Stimulated activated CD4-positive, alpha-beta T cell treated with anti-CD3 and anti-CD28 coated beads, TNF-alpha, amount 100 ng/mL, for 1 hour (primary cell): ENCODE measurements around the gene CHPF.

Source experiments
- DNase-seq, 3 donors: peaks; one replicate each; pipeline ENCODE4 v3.0.0-alpha.2; 2020; ENCODE audit warnings: low read depth in 3 of 3, low spot score in 1 of 3

CHPF gene

DNA sequence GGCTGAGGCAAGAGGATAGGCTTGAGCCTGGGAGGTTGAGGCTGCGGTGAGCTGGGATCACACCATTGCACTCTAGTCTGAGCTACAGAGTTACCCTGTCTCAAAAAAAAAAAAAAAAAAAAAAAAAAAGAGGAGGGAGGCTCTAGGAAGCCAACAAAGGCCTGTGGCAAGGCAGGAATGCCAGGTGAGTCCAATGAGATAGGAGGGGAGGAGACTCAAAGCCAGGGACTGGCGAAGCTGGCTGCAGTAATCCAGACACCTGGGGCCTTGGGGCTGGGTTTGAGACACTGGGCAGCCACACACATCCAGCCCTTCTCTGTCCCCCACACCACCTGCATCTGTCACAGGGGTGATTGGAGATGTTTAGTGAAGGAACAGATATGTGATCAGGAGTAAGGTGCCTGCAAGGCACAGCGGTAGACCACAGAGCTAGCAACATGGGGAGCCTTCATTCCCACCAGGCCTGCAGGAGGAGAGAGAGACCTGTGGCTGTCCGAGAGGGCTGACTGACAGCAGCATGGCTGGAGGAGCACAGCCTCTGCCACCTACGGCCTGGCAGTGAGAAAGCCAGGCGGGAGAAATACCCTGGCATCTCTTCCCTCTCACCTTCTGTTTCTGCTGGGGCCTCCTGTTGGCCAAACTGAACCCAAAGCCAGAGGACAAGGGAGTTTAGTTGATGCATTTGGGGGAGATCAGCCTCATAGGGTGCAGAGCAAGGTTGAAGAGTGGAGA is 9.5 kb downstream of the CHPF start:
- DNase-seq, result no peak

DNA sequence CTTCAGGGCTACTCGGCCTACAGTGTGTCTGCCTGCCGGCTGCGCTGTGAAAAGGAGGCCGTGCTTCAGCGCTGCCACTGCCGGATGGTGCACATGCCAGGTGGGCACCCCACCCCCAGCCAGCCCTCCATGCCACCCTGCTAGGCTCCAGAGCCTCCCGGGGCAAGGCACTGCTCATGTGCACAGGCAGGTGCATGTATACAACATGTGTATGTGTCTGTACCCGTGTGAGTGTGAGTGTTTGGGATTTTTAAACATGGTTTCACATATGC is 11.3 kb downstream of the CHPF start:
- no peak for DNase-seq

DNA sequence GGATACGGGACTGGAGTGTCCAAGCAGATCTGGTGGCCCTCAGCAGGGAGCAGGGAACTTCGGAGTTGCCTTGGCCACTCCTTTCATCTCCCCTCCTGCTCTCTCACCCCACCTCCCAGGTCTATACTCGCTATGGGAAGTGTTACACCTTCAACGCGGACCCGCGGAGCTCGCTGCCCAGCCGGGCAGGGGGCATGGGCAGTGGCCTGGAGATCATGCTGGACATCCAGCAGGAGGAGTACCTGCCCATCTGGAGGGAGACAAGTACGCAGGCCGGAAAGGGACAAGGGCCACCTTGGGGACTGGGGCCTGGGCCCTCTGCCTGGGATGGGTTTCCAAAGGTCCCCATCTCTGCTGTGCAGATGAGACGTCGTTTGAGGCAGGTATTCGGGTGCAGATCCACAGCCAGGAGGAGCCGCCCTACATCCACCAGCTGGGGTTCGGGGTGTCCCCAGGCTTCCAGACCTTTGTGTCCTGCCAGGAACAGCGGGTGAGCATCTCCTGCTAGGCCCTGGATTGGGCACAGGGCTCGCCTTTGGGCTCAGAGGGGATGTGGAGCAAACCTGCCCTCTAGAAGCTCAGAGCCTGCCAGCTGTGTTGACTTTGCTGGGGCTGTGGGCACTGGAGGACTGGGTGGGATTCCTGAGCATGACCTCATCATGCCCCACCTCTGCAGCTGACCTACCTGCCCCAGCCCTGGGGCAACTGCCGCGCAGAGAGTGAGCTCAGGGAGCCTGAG is 11.8 kb downstream of the CHPF start:
- DNase-seq, result no peak

DNA sequence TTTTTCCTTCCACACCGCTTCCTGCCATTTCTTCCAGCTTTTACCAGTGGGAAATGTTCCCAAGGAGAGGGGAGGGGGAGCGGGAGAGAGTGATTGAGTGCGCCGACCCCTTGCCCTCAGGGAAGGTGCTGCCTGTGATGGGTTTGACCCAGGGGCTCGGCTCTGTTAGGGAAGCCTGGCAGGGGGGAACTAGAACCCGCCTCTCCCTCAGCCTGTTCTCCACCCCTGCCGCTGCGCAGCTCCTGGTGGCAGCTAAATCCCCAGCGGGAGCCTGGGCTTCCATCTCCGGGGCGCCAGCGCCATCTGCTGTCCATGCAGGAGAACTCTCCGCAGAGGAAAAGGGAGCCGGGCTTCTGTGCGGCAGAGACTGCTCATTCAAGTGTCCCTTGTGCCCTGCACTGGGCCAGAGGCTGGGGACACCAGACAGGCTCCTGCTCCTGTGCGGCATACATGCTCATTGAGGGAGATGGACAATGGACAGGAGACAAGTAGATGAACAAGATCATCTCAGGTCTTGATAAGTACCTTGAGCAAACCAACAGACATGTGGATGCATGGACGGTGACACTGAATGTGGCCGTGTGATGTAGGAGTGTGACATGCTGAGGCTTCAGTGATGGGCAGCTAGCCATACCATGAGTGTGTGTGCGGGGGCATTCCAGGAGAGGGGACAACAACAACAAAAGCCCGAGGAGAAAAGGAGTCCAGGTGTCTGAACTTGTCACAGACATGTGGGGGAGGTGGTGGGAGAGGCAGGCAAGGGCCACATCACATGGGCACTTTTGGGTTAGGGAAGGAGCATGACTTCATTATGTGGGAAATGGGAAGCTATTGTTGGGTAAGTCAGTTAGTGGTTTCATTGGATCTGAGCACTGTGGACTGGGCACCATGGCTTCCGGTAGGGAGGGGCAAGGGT is 13.3 kb downstream of the CHPF start:
- peak; percentile 64 to 81 (median 72) for DNase-seq

GRCh38 chr2:219527472-219527871 is 16.1 kb downstream of the CHPF start:
- DNase-seq, result no peak

DNA sequence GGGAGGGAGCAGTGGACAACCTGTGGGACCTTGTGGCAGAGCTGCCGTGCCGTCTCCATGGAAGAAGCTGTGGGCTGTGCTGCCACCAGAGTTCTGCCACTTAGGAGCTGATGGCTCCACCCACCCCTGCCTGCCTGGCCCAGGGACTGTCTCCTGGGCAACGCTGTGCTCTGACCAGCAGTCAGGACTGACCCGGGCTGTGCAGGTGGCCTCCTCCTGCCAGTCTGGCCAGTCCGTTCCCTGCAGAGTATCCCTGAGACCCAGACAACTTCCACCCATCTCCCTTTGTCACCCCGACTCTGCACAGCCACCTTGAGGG is 16.6 kb downstream of the CHPF start:
- no peak for DNase-seq

GRCh38 chr2:219526320-219527075 is 17.1 kb downstream of the CHPF start:
- DNase-seq, result no peak

DNA sequence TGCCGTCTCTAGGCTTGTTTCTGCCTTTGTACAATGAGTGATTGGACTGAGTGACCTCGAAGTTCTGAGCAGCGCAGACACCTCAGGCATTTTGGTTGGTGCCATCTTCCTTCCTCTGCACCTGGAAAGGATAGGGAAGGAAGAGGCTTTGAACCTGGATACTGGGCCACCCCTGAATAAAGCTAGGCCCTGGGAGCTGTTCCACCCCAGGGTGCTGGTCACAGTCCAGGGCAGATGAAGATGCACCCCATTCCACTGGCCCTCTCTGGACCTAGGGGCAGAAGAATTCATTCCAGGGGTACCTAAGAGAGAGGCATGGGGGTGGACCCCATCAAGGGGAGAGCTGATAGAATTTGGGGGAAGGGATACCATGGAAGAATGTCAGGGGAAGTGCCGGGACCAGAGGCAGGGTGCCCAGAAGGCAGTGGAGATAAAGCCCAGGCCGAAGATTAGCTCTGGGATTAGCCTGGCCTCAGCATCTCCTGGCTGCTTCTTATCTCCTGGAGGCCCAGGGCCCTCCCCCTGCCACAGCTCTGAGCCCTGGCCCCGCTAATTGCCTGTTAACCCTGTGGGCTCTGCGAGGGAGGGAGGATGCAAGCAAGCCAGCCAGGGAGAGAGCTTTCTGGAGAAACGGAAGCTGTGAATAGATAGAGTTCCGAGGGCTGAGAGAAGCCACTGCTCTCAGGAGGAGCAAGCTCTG is 17.9 kb downstream of the CHPF start:
- no peak for DNase-seq

DNA sequence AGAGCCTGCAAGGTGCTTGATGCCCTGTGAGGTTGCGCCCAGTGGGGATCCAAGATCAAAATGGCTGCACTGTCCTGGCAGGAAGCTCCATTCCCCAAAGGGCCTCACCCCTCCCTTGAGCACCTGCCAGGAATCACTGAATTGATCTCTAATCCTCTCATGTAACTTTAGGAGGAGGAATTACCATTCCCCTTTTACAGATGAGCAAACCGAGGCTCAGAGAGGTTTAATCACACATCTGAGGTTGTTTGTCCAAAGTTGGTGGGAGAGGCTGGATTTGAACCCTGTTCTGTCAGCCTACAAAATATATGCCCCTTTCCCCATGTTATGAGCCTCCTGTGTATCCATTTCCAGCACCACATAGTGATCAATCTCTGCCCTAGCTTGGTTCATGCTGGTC is 18.8 kb downstream of the CHPF start:
- no peak for DNase-seq

GRCh38 chr2:219523031-219523671 is 20.5 kb downstream of the CHPF start:
- DNase-seq, result no peak

- no peak for DNase-seq
Measured at GRCh38 chr2:219522111-219523030, 21.2 kb downstream of the CHPF start.

DNA sequence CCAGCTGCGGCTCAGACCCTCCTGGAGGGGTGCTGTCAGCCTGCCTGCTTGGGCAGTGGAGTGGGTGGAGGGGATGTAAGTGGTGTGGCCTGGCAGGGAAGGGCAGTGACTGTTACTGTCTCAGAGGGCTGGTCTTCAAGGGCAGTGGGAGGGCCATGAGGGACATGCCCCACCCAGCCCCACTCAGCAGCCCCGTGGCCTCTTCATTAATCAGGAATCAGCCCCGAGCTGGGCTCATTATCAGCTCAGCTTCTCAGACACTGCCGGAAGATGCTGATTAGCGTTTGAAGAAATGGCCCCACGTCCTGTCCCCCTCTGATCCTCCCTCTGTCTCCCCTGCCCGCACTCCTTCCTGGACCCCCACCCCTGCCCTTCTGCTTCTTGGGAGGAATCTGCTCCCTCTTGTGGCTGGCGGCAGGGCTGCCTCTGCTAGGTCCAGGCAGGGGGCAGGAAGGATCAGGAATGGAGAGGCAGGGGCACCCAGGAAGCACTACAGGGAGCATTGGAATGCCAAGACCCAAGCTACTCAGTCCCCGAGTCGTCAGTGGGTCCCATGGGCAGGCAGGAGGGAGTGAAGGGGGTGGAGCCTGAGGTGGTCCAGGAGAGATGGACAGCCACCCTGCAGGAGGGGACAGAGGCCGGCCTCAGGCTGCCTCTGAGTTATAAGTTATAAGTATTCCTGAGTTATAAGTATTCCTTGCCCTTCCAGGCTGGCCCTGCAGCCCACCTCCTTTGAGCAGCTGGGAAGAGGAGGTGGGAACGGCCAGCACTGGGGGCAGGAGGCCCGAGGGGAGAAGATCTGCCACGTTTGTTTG is 22.3 kb downstream of the CHPF start:
- no peak for DNase-seq

DNA sequence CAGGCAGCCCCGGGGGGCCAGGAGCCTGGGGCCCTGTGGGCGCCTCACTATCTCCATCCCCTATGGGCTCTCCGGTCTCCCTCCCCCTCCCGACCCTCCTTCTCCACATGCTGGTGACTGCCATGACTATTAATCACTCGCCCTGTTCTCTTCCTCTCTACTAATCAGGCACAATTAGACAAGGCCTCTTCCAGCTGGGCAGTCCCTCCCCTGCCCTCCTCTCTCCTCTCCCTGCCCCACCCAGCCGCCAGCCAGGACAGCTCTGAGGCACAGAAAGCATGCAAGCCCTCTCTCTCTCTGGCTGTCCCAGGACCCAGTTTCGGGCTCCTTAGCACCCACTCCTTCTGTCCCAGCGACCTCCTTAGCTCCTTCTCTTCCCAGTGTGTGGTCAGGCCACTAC is 23.5 kb downstream of the CHPF start:
- DNase-seq, result no peak

- DNase-seq, result no peak
Measured at GRCh38 chr2:219519526-219519916, 24.1 kb downstream of the CHPF start.

DNA sequence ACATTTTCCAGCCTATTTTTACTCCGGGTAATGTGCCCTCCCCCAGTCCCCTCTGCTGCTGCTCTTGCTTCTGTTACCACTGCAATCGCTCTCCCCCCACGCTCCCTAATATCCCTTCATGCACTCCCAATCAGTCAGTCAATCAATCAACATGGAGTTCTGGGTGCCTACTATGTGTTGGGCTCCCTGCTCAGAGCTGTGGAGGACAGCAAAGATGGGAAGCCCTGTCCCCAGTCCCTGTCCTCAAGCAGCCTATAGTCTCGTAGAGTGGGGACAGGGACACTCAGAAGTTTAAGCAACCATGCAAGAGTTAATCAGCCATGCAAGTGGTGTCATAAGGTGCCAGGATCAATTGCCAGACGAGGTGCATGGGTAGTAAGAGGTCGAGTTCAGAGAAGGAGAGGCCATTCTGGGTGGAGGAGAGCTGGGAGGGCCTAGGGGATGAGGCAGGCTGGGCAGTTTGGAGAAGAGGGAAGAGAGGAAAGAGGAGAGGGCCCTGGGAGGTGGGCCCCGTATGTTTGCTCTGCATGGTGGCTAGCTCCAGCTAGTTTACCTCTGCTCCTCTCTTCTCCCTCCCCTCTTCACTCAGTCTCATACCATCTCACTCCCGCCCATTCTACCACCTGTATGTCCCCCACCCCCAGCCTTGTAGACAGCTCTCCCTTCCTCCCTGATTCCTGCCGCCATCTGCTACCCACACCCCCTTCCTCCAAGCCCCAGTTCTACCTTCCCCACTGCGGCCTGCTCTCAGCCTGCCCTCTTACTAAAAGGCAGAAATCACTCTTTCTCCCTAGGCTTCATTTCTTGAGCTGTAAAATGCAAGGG is 25.4 kb downstream of the CHPF start:
- DNase-seq, result no peak

GRCh38 chr2:219516888-219517287 is 26.7 kb downstream of the CHPF start:
- DNase-seq, result no peak

DNA sequence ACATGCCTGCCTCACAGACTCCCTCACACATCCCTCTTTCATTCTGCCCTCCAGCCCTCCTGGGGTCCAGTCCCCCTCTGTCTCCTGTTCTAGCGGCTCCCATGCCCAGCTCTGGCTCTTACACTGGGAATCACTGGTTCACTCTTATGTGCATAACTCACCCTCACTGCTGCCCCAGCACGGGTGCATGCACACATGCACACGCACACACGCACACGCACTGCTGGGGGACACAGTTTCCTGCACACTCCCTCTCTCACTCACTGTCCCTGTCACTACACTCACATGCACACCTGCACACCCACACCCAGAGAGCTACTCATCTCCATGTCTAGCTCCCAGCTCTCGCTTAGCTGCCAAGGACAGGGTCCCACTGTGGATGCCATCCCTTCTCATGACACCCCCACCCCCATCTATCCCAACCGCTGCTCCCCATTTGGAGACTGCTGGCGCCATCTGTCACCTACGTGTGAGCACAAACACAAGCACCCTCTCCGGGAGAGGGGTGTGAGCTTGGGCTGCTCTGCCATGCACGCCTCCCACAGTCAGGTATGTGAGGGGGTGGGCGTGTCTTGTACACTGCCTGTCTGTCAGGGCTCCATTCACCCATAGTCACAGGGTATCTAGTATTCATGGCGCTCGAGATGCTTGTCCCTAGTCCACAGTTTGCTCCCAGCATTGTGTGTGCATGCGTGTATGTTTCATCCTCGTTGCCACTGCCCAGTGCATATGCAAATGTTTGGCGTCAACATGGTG is 27.6 kb downstream of the CHPF start:
- DNase-seq, result no peak
